ENCODE results near the gene PLIN5.

GRCh38 chr19:4515732-4516131 is 19.3 kb downstream of the PLIN5 start:
- no peak for TF ChIP-seq CTCF (IDR thresholded peaks at IDR 0.05; ENCODE audit: low read length)
- no peak for TF ChIP-seq EZH2 (optimal IDR thresholded peaks at IDR 0.05; ENCODE audit: low read depth, low read length)
- TF ChIP-seq EZH2phosphoT487 (IDR thresholded peaks at IDR 0.05; ENCODE audit: low read length) = no peak
